SK-N-SH treated with all-trans-retinoic acid at 6 μM for 48 hours (cell line): ENCODE measurements around the gene CADM1.

Source experiments
- ARNTL ChIP-seq: fragments of 450-650 bp; formaldehyde crosslinking; IDR thresholded peaks from 2 replicates; pipeline ENCODE4 v1.5.0; 2020; ENCODE audit warnings: low read depth, mild to moderate bottlenecking, moderate library complexity, borderline replicate concordance
- CREB5 ChIP-seq: fragments of 250-450 bp; sonication (Bioruptor Pico); IDR thresholded peaks from 2 replicates; pipeline ENCODE4 v1.5.1; 2020; ENCODE audit warnings: low read depth, mild to moderate bottlenecking, moderate library complexity
- CSDC2 ChIP-seq: fragments of 250-450 bp; sonication (Bioruptor Pico); IDR thresholded peaks from 2 replicates; pipeline ENCODE4 v1.5.0; 2020; ENCODE audit warnings: mild to moderate bottlenecking, moderate library complexity
- ISL1 ChIP-seq: fragments of 250-450 bp; sonication (Bioruptor Pico); IDR thresholded peaks from 2 replicates; pipeline ENCODE4 v2.1.2; 2022; ENCODE audit warnings: mild to moderate bottlenecking, moderate library complexity
- PATZ1 ChIP-seq: fragments of 250-450 bp; sonication (Bioruptor Pico); IDR thresholded peaks from 2 replicates; pipeline ENCODE4 v1.8.0; 2020; ENCODE audit warnings: mild to moderate bottlenecking, moderate library complexity, borderline replicate concordance
- TCF4 ChIP-seq: fragments of 250-450 bp; sonication (Bioruptor Pico); IDR thresholded peaks from 2 replicates; pipeline ENCODE4 v1.8.0; 2021; ENCODE audit warnings: mild to moderate bottlenecking, moderate library complexity, borderline replicate concordance
- TOX ChIP-seq: fragments of 250-450 bp; sonication (Bioruptor Pico); IDR thresholded peaks from 2 replicates; pipeline ENCODE4 v1.8.0; 2021; ENCODE audit warnings: mild to moderate bottlenecking, moderate library complexity, borderline replicate concordance
- ZFP30 ChIP-seq: fragments of 450-650 bp; formaldehyde crosslinking; IDR thresholded peaks from 2 replicates; pipeline ENCODE4 v1.5.0; 2022; ENCODE audit warnings: mild to moderate bottlenecking, moderate library complexity
- TF ChIP-seq, protein P1 (sequence below): fragments of 250-450 bp; sonication (Bioruptor Pico); IDR thresholded peaks from 2 replicates; pipeline ENCODE4 v1.5.1; 2021; ENCODE audit warnings: mild to moderate bottlenecking, moderate library complexity
- TF ChIP-seq, protein P2 (sequence below): fragments of 250-450 bp; sonication (Bioruptor Pico); IDR thresholded peaks from 2 replicates; pipeline ENCODE4 v1.5.0; 2020; ENCODE audit warnings: mild to moderate bottlenecking, moderate library complexity

DNA sequence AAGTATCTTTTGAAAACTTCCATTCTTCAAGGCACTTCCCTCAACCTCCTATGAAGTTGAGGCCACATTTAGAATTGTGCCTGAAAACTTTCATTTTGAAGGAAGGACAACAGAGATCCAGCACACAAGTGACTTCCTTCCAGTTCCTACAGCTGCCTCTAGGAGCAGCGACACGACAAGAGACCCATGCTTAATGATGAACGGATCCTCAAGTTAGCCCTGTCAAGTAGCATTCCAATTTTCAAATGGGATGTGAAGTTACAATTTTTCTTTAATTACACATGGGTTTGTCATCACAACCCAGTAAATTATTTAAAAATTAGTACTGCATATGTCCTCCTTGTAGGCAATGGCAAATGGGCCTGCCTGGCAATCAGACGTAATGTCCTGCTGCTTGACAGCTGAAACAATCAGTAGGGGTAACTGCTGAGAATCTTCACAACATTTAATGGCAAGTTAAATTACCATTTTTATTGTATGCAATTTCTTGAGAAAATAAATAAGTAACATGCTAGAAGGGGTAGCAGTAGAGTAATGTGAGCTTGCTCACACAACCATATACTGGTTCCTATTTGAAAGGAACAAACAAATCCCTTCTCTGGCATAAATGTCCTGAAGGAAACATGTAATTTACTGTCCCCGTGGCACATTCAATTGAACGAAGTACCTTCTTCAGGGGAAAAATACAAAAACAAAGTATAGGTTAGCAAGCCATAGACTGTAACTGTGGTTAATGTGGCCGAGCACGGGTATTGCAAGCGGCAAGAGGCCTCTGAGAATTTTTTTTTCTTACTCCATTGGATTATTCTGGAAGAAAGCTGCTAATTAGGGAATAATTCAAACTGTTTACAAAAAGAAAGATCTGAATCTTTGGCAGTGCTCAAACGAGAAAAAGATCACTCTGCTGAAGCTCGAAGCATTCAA, 288.3 kb downstream of the CADM1 start:
- TF ChIP-seq PATZ1 (CRISPR knock-in tag) (no peak), TOX (CRISPR knock-in tag) (no peak), ISL1 (no peak), ARNTL (CRISPR knock-in tag) (no peak), CSDC2 (CRISPR knock-in tag) (no peak), CREB5 (CRISPR knock-in tag) (no peak), ZFP30 (no peak), TCF4 (CRISPR knock-in tag) (no peak)
- TF ChIP-seq, protein P1, sequence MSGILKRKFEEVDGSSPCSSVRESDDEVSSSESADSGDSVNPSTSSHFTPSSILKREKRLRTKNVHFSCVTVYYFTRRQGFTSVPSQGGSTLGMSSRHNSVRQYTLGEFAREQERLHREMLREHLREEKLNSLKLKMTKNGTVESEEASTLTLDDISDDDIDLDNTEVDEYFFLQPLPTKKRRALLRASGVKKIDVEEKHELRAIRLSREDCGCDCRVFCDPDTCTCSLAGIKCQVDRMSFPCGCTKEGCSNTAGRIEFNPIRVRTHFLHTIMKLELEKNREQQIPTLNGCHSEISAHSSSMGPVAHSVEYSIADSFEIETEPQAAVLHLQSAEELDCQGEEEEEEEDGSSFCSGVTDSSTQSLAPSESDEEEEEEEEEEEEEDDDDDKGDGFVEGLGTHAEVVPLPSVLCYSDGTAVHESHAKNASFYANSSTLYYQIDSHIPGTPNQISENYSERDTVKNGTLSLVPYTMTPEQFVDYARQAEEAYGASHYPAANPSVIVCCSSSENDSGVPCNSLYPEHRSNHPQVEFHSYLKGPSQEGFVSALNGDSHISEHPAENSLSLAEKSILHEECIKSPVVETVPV (CRISPR knock-in tag): no peak
- TF ChIP-seq, protein P2, sequence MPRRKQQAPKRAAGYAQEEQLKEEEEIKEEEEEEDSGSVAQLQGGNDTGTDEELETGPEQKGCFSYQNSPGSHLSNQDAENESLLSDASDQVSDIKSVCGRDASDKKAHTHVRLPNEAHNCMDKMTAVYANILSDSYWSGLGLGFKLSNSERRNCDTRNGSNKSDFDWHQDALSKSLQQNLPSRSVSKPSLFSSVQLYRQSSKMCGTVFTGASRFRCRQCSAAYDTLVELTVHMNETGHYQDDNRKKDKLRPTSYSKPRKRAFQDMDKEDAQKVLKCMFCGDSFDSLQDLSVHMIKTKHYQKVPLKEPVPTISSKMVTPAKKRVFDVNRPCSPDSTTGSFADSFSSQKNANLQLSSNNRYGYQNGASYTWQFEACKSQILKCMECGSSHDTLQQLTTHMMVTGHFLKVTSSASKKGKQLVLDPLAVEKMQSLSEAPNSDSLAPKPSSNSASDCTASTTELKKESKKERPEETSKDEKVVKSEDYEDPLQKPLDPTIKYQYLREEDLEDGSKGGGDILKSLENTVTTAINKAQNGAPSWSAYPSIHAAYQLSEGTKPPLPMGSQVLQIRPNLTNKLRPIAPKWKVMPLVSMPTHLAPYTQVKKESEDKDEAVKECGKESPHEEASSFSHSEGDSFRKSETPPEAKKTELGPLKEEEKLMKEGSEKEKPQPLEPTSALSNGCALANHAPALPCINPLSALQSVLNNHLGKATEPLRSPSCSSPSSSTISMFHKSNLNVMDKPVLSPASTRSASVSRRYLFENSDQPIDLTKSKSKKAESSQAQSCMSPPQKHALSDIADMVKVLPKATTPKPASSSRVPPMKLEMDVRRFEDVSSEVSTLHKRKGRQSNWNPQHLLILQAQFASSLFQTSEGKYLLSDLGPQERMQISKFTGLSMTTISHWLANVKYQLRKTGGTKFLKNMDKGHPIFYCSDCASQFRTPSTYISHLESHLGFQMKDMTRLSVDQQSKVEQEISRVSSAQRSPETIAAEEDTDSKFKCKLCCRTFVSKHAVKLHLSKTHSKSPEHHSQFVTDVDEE (CRISPR knock-in tag): no peak
